Neural progenitor cell (in vitro differentiated cells): Measurements from ENCODE around the gene OAF. TPM values are rescaled to one million over a fixed set of nuclear protein-coding genes. Genes with fewer than 3 reads are reported as not detected.

Source experiments
- DNase-seq: peaks from one replicate; pipeline ENCODE4 v3.0.0-alpha.2; 2016; ENCODE audit warnings: low spot score
- H2AFZ ChIP-seq: fragments of 200-600 bp; sonication (generic); replicated peaks from 2 replicates; pipeline ENCODE4 v1.6.1; 2016; ENCODE audit warnings: antibody characterized with exemption
- H3F3A ChIP-seq: fragments of 200-600 bp; sonication (generic); 2 replicates; pipeline ENCODE4 v1.6.1; 2016; ENCODE audit warnings: antibody characterized with exemption, low read depth
- H3K27ac ChIP-seq: fragments of 200-600 bp; sonication (generic); 2 replicates; pipeline ENCODE4 v1.5.1; 2016; ENCODE audit warnings: mild to moderate bottlenecking
- H3K27me3 ChIP-seq: fragments of 200-600 bp; sonication (generic); 2 replicates; pipeline ENCODE4 v1.6.1; 2016; ENCODE audit warnings: mild to moderate bottlenecking, moderate library complexity
- H3K36me3 ChIP-seq: fragments of 200-600 bp; sonication (generic); 2 replicates; pipeline ENCODE4 v1.5.1; 2016
- H3K4me1 ChIP-seq: fragments of 200-600 bp; sonication (generic); 2 replicates; pipeline ENCODE4 v1.6.1; 2016; ENCODE audit warnings: mixed run types
- H3K4me2 ChIP-seq: fragments of 200-600 bp; sonication (generic); 2 replicates; pipeline ENCODE4 v1.6.1; 2016
- H3K4me3 ChIP-seq: fragments of 200-600 bp; sonication (generic); 2 replicates; pipeline ENCODE4 v1.5.1; 2016
- H3K79me2 ChIP-seq: fragments of 200-600 bp; sonication (generic); 2 replicates; pipeline ENCODE4 v1.6.1; 2016; ENCODE audit warnings: low read depth
- H3K9ac ChIP-seq: fragments of 200-600 bp; sonication (generic); 2 replicates; pipeline ENCODE4 v1.6.1; 2016
- H3K9me3 ChIP-seq: fragments of 200-600 bp; sonication (generic); 2 replicates; pipeline ENCODE4 v1.5.1; 2016; ENCODE audit warnings: low read depth
- H4K20me1 ChIP-seq: fragments of 200-600 bp; sonication (generic); 2 replicates; pipeline ENCODE4 v1.6.1; 2016; ENCODE audit warnings: low read depth
- H3K27ac Mint-ChIP-seq: 3 replicates; pipeline ENCODE4 v1.8.0; 2021; ENCODE audit warnings: mixed read lengths
- H3K27me3 Mint-ChIP-seq: 2 replicates; pipeline ENCODE4 v1.8.0; 2022; ENCODE audit warnings: low read depth, mild to moderate bottlenecking, inconsistent platforms, moderate library complexity, mixed read lengths; ENCODE audit not compliant: insufficient read depth
- H3K36me3 Mint-ChIP-seq: 3 replicates; pipeline ENCODE4 v1.8.0; 2021; ENCODE audit warnings: mixed read lengths
- H3K4me1 Mint-ChIP-seq: 3 replicates; pipeline ENCODE4 v1.8.0; 2021; ENCODE audit warnings: mixed read lengths
- H3K4me3 Mint-ChIP-seq: 3 replicates; pipeline ENCODE4 v1.8.0; 2021; ENCODE audit warnings: mild to moderate bottlenecking, moderate library complexity, mixed read lengths
- H3K9me3 Mint-ChIP-seq: 3 replicates; pipeline ENCODE4 v1.8.0; 2020; ENCODE audit warnings: mixed read lengths
- EZH2 ChIP-seq: fragments of 200-600 bp; sonication (generic); IDR thresholded peaks from 2 replicates; pipeline ENCODE4 v1.6.1; 2017; ENCODE audit warnings: antibody characterized with exemption, mild to moderate bottlenecking, moderate library complexity
- EZH2phosphoT487 ChIP-seq: fragments of 200-600 bp; sonication (generic); IDR thresholded peaks from 2 replicates; pipeline ENCODE4 v1.6.1; 2017; ENCODE audit warnings: antibody characterized with exemption
- total RNA-seq: library from RNA; depleted of rRNA; stranded (reverse); fragments of >200 nt; gene quantifications from 2 replicates; pipeline ENCODE4 v1.2.3, GENCODE V29; 2015; ENCODE audit warnings: low replicate concordance
- TF ChIP-seq, protein P1 (sequence below): fragments of 200-600 bp; sonication (generic); IDR thresholded peaks from 2 replicates; pipeline ENCODE4 v1.5.1; 2017; ENCODE audit warnings: antibody characterized with exemption, mild to moderate bottlenecking

OAF gene
- total RNA-seq, 1 donor from 2014 or later: 0.47 TPM

- Histone ChIP-seq H3F3A (peaks cover 4% of the 10 kb centered on the region), H3K9me3 (no peaks in the 10 kb centered on the region), H3K27me3 (peaks cover 41% of the 10 kb centered on the region), H3K4me3 (no peak overlapping the region), H2AFZ (no peak overlapping the region), H3K9ac (no peak overlapping the region), H3K79me2 (no peaks in the 10 kb centered on the region), H3K4me2 (no peak overlapping the region), H3K27ac (no peak overlapping the region), H3K4me1 (peaks cover under 1% of the 10 kb centered on the region), H4K20me1 (no peaks in the 10 kb centered on the region), H3K36me3 (no peaks in the 10 kb centered on the region)
- Mint-ChIP-seq H3K9me3 (no peaks in the 10 kb centered on the region), H3K27me3 (peaks cover 42% of the 10 kb centered on the region), H3K4me1 (peaks cover 12% of the 10 kb centered on the region), H3K36me3 (no peaks in the 10 kb centered on the region), H3K4me3 (no peak overlapping the region), H3K27ac (peak overlapping the region; percentile 33)
- TF ChIP-seq EZH2: no peak
- TF ChIP-seq, protein P1, sequence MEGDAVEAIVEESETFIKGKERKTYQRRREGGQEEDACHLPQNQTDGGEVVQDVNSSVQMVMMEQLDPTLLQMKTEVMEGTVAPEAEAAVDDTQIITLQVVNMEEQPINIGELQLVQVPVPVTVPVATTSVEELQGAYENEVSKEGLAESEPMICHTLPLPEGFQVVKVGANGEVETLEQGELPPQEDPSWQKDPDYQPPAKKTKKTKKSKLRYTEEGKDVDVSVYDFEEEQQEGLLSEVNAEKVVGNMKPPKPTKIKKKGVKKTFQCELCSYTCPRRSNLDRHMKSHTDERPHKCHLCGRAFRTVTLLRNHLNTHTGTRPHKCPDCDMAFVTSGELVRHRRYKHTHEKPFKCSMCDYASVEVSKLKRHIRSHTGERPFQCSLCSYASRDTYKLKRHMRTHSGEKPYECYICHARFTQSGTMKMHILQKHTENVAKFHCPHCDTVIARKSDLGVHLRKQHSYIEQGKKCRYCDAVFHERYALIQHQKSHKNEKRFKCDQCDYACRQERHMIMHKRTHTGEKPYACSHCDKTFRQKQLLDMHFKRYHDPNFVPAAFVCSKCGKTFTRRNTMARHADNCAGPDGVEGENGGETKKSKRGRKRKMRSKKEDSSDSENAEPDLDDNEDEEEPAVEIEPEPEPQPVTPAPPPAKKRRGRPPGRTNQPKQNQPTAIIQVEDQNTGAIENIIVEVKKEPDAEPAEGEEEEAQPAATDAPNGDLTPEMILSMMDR: peak; percentile 92
- TF ChIP-seq EZH2phosphoT487: no peak
- DNase-seq: peak; percentile 86
These were observed 24.3 kb downstream of the OAF start for GRCh38 chr11:120235024-120235628.

DNA sequence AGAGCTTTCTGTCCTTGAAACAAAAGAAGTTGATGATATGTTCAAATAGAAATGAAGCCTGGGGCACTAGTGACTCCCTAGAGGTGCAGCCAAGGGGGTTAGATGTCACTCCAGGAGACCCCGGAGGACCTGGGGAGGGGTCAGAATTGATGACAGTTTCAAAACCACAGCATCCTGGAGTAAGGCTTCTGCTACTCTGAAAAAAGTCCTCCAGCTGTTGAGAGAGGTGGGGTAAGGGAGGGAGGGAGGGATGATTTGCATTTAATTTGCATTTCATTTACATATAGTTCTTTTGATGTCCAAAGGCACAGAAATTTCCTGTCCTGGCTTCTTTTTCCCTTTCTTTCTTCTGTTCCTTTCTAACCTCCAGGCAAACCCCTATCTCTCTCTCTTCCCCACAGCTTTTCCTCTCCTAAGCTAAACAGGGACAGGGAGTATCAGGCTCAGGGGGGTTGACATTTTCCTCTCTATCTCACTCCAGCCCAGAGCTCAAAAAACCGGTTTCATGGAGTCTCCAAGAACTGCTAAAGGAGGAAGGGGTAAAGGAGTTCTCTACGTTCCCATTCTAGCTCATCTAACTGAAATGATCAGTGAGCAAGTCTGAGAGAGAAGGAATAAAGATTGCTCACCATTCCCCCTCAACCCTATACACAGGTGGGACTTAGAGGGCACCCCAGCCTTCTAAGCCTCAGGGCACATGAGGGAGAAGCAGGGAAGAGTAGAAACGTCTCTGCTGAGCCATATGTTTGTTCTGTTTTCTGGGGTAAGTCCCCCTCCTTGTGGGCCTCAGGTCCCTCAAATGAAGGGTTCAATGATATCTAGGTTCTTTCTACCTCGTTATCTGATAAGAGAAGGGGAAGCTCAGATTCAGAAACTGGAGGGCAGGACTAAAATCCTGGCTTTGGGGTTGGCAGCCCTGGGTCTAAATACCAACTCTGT lies 25.6 kb downstream of the OAF start:
- Histone ChIP-seq H3K36me3 (no peaks in the 10 kb centered on the region), H3K4me1 (peaks cover 5% of the 10 kb centered on the region), H3K27me3 (peaks cover 52% of the 10 kb centered on the region), H2AFZ (no peak overlapping the region), H3K9ac (no peak overlapping the region), H3K4me3 (no peak overlapping the region), H3K4me2 (no peak overlapping the region), H3K9me3 (no peaks in the 10 kb centered on the region), H4K20me1 (no peaks in the 10 kb centered on the region), H3K79me2 (no peaks in the 10 kb centered on the region), H3K27ac (no peak overlapping the region), H3F3A (peaks cover 4% of the 10 kb centered on the region)
- Mint-ChIP-seq H3K27ac (no peak overlapping the region), H3K4me1 (peaks cover 17% of the 10 kb centered on the region), H3K4me3 (no peak overlapping the region), H3K27me3 (peaks cover 54% of the 10 kb centered on the region), H3K9me3 (no peaks in the 10 kb centered on the region), H3K36me3 (no peaks in the 10 kb centered on the region)
- TF ChIP-seq EZH2 (no peak), EZH2phosphoT487 (no peak)
- TF ChIP-seq, protein P1: no peak
- no peak for DNase-seq

- Histone ChIP-seq H3K4me3 (no peak overlapping the region), H2AFZ (no peak overlapping the region), H3F3A (peaks cover 4% of the 10 kb centered on the region), H3K4me2 (peak overlapping the region; percentile 96), H3K27me3 (peaks cover 42% of the 10 kb centered on the region), H3K4me1 (peaks cover 9% of the 10 kb centered on the region), H3K79me2 (no peaks in the 10 kb centered on the region), H4K20me1 (no peaks in the 10 kb centered on the region), H3K9me3 (no peaks in the 10 kb centered on the region), H3K36me3 (no peaks in the 10 kb centered on the region), H3K9ac (no peak overlapping the region), H3K27ac (no peak overlapping the region)
- Mint-ChIP-seq H3K36me3 (no peaks in the 10 kb centered on the region), H3K27me3 (peaks cover 63% of the 10 kb centered on the region), H3K4me1 (peaks cover 17% of the 10 kb centered on the region), H3K27ac (peak overlapping the region; percentile 43), H3K4me3 (peak overlapping the region; percentile 60), H3K9me3 (no peaks in the 10 kb centered on the region)
- TF ChIP-seq, protein P1: no peak
- TF ChIP-seq EZH2 (no peak), EZH2phosphoT487 (no peak)
- DNase-seq: no peak
These were observed 28.3 kb downstream of the OAF start for GRCh38 chr11:120238968-120239620.
